Hypothalamus (tissue), 51 donors: ENCODE data around the gene IKZF3.
"Not testable (repeated sequence)": the region's sequence is repeated elsewhere in the genome, so short reads cannot be mapped to it uniquely, and the experiment has no call there.

Experiments
- DNase-seq, 51 donors: peaks; one replicate each; lab custom pipeline; 2025; lab: John Stamatoyannopoulos, UW

Gene IKZF3

GRCh38 chr17:39861235-39861634, 2.9 kb downstream of the IKZF3 start:
- no peak for DNase-seq

DNA sequence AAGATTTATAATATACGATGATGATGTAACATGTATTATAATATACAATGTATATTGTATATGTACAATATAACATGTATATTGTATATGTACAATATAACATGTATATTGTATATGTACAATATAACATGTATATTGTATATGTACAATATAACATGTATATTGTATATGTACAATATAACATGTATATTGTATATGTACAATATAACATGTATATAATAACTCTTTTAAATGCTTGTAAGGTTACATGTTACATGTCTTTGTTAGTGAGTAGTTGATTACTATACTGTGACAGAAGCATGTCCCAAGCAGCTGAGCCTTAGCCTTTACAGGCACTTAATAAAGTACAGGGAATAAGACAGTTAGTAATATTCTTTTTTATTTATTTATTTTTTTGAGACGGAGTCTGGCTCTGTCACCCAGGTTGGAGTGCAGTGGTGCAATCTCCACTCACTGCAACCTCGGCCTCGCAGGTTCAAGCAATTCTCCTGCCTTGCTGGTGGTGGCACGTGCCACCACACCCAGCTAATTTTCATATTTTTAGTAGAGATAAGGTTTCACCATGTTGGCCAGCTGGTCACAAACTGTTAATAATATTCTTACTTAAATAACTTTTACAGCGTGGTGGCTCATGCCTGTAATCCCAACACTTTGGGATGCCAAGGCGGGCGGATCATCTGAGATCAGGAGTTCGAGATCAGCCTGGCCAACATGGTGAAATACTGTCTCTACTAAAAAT, 8.0 kb downstream of the IKZF3 start:
- not testable (repeated sequence) for DNase-seq

DNA sequence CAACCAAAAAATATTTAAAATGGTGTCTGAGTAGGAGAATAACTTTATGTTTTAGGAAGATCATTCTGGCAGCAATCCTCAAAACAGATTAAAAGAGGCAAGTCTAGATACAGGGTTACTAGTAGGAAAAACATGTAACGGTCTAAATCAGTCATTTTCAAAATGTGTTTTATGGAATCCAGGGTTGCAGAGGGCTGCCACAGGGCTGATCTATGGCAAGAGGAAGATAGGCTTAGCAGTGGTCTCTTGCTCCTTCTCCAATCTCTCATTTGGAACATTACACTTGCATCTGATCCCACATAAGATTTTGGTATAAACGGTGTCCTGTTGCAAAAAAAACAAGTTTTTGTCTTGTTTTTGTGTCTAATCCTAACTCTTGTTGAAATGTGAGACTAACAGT, 9.2 kb downstream of the IKZF3 start:
- DNase-seq, result no peak

GRCh38 chr17:39852239-39852638, 11.9 kb downstream of the IKZF3 start:
- no peak for DNase-seq

DNA sequence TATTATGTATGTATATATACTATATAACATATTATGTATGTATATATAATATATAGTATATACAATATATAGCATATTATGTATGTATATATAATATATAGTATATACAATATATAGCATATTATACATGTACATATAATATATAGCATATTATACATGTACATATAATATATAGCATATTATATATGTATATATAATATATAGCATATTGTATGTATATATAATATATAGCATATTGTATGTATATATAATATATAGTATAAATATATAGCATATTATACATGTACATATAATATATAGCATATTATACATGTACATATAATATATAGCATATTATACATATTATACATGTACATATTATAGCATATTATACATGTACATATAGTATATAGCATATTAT, 13.9 kb downstream of the IKZF3 start:
- DNase-seq, result not testable (repeated sequence)

DNA sequence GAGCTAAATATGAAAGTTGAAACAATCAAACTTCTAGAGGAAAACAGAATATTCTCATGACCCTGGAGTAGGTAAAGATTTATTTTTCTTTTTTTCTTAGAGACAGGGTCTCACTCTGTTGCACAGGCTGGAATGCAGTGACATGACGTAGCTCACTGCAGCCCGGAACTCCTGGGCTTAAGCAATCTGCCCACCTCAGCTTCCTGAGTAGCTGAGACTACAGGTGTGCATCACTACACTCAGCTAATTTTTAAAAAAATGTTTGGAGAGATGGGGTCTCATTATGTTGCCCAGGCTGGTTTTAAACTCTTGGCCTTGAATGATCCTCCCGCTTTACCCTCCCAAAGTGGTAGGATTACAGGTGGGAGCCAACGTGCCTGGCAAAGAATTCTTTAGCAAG, 15.5 kb downstream of the IKZF3 start:
- DNase-seq, result no peak

GRCh38 chr17:39846205-39846604, 17.9 kb downstream of the IKZF3 start:
- no peak for DNase-seq

DNA sequence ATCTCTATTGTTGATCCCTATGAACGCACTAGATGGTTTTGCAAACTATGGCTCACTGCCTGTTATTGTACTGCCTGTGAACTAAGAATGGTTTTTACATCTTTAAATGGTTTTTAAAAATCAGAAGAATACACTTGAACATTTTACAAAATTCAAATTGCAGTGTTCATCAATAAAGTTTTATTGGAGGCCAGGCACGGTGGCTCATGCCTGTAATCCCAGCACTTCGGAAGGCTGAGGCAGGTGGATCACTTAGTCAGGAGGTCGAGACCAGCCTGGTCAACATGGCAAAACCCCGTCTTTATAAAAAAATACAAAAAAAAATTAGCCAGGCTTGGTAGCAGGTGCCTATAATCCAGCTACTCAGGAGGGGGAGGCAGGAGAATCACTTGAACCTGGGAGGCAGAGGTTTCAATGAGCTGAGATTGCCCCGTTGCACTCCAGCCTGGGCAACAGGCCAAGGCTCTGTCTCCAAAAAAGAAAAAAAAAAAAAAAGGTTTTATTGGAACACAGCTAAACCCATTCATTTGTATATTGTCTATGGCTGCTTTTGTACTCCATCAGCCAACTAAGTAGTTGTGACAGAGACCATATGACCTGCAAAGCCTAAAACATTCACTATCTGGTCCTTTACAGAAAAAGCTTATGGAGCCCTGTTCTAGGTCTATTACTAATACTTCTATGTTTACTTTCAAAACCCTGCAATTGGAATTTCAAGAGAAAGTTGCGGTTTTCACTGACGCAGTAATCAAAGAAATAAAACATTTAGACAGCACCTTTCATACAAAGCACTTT, 18.9 kb downstream of the IKZF3 start:
- DNase-seq, result no peak

GRCh38 chr17:39841134-39841683, 22.9 kb downstream of the IKZF3 start:
- no peak for DNase-seq

GRCh38 chr17:39838784-39839183, 25.3 kb downstream of the IKZF3 start:
- DNase-seq, result no peak

DNA sequence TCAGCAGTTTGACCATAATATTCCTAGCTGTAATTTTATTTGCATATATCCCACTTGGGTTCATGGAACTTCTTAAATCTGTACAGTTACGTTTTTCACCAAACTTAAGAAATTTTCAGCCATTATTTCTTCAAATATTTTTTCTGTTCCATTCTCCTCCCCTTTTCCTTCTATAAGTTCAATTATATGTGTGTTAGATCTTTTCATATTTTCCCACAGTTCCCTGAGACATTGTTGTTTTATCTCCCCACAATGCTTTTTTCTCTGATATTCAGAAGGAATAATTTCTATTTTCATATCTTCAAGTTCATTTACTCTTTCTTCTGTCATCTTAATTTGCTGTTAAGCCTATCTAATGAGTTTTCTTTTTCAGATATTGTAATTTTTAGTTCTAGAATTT, 26.1 kb downstream of the IKZF3 start:
- DNase-seq, result no peak

GRCh38 chr17:39836117-39836516, 28.0 kb downstream of the IKZF3 start:
- DNase-seq, result no peak

- DNase-seq, result no peak
Measured at GRCh38 chr17:39835038-39835786, 28.9 kb downstream of the IKZF3 start.

DNA sequence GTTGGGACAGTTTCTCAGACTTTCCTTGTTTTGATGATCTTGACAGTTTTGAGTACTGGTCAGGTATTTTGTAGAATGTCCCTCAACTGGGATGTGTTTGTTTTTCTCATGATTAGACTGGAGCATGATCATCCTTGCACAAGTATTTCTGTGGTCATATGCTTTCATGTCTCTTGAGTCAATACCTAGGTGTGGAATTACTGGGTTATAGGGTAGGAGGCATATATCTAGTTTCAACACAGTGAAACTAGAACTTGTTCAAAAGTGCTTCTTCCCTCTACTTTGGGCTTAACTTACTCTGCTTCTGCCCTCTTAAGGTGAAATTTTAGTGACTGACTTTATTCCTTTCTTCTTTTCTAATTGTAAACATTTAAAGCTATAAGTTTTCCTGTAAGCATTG, 30.1 kb downstream of the IKZF3 start:
- DNase-seq, result no peak

DNA sequence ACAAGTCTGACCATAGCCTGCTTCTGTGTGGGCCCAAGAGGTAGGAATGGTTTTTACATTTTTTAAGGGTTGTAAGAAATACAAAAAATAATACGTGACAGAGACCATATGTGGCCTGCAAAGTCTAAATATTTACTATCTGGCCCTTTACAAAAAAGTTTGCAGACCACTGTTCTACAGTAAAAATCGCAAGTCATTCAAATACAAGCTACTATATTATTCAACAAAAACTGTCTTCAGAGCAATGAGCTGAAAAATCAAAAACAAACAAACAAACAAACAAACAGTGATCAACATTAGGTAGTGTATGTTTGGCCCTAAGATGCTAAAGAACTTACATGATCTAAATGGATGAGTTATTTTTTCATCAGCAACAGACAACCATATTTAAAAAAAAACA, 32.5 kb downstream of the IKZF3 start:
- DNase-seq, result no peak

DNA sequence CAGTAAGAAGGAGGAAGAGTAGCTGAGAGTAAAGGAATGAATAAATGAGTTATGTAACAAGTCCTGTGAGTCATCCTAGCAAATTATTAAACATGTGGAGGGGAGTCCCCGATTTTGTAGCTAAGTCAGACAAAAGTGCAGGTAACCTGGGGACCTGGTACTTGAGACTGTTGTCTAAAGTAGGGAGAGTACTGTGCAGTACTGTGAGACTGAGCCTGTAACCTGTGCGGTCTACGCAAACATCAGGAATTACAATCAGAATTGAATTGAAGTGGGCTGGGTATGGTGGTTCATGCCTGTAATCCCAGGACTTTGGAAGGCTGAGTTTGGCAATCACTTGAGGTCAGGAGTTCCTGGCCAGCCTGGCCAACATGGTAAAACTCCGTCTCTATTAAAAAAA, 35.7 kb downstream of the IKZF3 start:
- DNase-seq, result no peak

GRCh38 chr17:39826334-39826733, 37.8 kb downstream of the IKZF3 start:
- DNase-seq, result no peak

GRCh38 chr17:39823407-39824054, 40.6 kb downstream of the IKZF3 start:
- no peak for DNase-seq

- DNase-seq, result no peak
Measured at GRCh38 chr17:39822051-39822451, 42.1 kb downstream of the IKZF3 start.

DNA sequence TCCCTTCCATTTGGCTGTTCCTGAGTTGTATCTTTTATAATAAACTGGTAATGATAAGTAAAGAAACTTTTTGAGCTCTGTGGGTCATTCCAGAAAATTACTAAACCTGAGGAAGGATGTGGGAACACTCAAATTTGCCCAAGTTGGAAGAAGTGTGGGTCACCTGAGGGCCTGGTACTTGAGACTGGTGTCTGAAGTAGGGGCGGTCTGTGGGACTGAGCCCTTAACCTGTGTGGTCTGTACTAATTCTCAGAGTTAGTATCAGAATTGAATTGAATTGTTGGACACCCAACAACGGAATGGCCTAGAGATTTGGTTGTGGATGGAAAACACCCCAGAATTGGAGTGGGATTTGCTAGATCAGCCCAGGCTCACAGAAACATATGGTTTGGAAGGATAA, 43.1 kb downstream of the IKZF3 start:
- DNase-seq, result no peak

DNA sequence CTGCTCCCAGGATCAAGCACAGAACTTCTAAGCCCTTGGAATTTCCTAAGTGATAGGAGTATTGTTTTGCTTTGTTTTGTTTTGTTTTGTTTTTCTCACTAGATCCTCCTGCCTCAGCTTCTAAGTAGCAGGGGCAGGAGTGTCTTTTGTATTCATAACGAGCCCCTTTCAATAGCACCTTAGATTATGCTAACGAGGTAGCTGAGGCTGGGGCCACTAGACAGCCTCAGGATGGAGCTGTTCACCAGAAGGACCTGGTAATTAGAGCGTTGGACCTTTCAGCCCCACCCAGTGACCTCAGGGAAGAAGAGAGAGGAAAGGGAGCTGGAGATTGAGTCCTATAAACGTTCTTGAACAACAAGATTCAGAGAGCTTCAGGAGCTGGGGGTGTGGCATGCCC, 43.6 kb downstream of the IKZF3 start:
- DNase-seq, result no peak
